ENCODE results near the gene CYTH4. TPM values are rescaled to one million over a fixed set of nuclear protein-coding genes. Genes with fewer than 3 reads are reported as not detected.
A peak's percentile ranks its signal among the peaks of the same experiment; 100 is the strongest.

The CYTH4 gene
- total and polyA plus RNA-seq, 10 of the 15 experiments (the other 5 are each of a cell fraction or from before 2014, with no cell fraction given) = 1.5 to 27.3 (median 16.9) TPM

DNA sequence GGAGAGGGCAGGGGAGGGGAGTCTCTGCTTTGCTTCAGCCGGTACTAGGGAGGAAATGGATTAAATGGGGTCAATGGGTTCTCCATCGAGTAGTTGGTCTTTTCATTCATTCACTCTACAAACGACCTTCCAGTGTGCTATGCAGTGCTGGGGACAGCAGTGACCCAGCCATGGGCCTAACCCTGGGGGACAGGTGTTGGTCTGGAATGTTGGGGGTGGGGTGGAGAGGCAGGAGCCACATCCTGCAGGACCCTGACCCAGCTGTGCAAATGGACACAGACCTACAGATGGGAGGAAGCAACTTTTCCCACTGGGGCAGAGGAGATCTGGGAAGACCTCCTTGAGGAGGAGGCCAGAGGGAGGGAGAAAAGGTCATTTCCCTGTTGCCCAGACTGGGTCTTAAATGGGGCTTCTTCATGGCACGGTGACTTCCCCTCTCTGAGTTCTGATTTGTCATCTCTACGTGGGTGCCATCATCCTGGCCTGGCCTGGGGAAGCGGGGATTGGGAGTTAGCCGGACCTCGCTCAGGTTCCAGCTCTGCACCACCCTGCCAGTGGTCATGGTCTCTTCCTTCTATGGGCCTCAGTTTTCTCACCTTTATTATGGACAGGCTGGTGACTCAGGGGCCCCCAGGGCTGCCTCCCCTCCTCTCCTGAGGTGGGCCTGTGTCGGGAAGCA lies 2.0 kb downstream of the CYTH4 start (continued):
- TF ChIP-seq, protein P1, sequence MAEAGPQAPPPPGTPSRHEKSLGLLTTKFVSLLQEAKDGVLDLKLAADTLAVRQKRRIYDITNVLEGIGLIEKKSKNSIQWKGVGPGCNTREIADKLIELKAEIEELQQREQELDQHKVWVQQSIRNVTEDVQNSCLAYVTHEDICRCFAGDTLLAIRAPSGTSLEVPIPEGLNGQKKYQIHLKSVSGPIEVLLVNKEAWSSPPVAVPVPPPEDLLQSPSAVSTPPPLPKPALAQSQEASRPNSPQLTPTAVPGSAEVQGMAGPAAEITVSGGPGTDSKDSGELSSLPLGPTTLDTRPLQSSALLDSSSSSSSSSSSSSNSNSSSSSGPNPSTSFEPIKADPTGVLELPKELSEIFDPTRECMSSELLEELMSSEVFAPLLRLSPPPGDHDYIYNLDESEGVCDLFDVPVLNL (IDR thresholded peaks at IDR 0.05; ENCODE audit: low read depth, low read length) = no peak
- TF ChIP-seq RFX5 (IDR thresholded peaks at IDR 0.05; ENCODE audit: low read depth, low read length) = no peak
- TF ChIP-seq CBX5 (IDR thresholded peaks at IDR 0.05; ENCODE audit: low read depth) = no peak
- TF ChIP-seq RELA (IDR thresholded peaks at IDR 0.05; ENCODE audit: borderline replicate concordance, partially characterized antibody) = no peak
- TF ChIP-seq BHLHE40 (IDR thresholded peaks at IDR 0.05; ENCODE audit: borderline replicate concordance in 1 of 2, low read depth in 2 of 2, low read length in 1 of 2) = no peak
- no peak for TF ChIP-seq BACH1 (IDR thresholded peaks at IDR 0.05; ENCODE audit: borderline replicate concordance)
- TF ChIP-seq ESRRA (IDR thresholded peaks at IDR 0.05; ENCODE audit: low read length) = no peak
- no peak for TF ChIP-seq RAD51 (IDR thresholded peaks at IDR 0.05)

DNA sequence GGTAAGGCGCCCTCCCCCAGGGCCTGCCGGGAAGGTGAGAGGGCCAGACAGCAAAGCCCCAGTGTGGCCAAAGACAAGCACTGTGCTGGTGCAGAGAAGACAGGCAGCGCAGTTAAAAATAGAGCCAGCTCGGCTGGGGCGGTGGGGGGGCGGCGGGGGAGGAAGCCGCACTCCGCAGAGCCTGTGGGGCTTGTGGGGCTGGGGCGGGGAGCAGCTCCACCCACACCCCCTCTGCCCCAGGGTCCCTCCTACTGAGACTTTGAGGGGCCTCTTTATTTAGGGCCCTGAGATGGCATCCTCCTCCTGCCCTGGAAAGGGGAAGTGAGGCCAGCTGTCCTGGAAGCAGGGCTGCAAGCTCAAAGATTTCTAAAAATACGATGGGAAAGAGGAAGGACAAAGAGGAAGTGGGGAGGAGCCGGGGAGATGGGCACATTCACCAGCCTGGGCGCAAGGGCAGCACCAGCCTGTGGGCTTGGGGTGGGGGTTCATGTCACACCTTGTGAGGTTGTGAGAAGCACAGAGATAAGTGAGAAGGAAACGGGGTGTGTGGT lies 2.6 kb downstream of the CYTH4 start:
- Histone ChIP-seq H3K4me1 (ENCODE audit: control insufficient read depth, insufficient read depth, low read length) (peaks cover 33% of the 10 kb centered on the region), H4K20me1 (ENCODE audit: control insufficient read depth, insufficient read depth) (no peaks in the 10 kb centered on the region; the same call in 1 of the 2 replicates), H3K9me3 (replicated peaks; ENCODE audit: control insufficient read depth, insufficient read depth, low read length) (no peaks in the 10 kb centered on the region), H3K4me2 (ENCODE audit: control insufficient read depth, insufficient read depth) (peak overlapping the region; percentile 100), H3K79me2 (ENCODE audit: control insufficient read depth, insufficient read depth, low read length) (peaks cover 18% of the 10 kb centered on the region), H3K27me3 (replicated peaks in 1 of 2; ENCODE audit: control insufficient read depth in 2 of 2, insufficient read depth in 2 of 2, low read length in 1 of 2) (no peaks in the 10 kb centered on the region), H3K36me3 (ENCODE audit: control insufficient read depth in 2 of 2, insufficient read depth in 2 of 2, low read length in 1 of 2) (no peaks in the 10 kb centered on the region), H3K27ac (ENCODE audit: control insufficient read depth, insufficient read depth) (peak overlapping the region; percentile 93), H3K4me3 (peak overlapping the region; percentile 69), H2AFZ (ENCODE audit: control insufficient read depth, low read depth, low read length) (no peak overlapping the region), H3K9ac (ENCODE audit: control insufficient read depth, insufficient read depth, low read length) (peak overlapping the region; percentile 72)
- peak; percentile 68 for DNase-seq (ENCODE audit: low read depth, low spot score)
- WGBS (ENCODE audit: insufficient coverage, insufficient replicate concordance, low lambda C conversion rate, missing lambda C conversion rate) = 2% methylated on average over 13 of the region's 14 CpGs
- peak; percentile 76 for ATAC-seq
- in situ Hi-C loops (cut with MboI) = no loop called here
- ChIA-PET POLR2A (interaction anchor here (0.6 to 3.2 kb wide), 8 partner anchors 11 to 147 kb away, joined by 3 to 12 read pairs (median 4); no protein-coding TSS in a partner anchor), RAD21 (ENCODE audit: unreplicated experiment) (interaction anchor here (0.7 to 3.2 kb wide), 8 partner anchors 16 to 123 kb away, joined by 3 to 17 read pairs (median 4); no protein-coding TSS in a partner anchor), SMC1A (ENCODE audit: uncharacterized antibody, unreplicated experiment) (interaction anchor here (0.9 to 4.5 kb wide), 11 partner anchors 12 to 85 kb away, joined by 3 to 22 read pairs (median 3); partner anchors contain the start of gene RAC2), CTCF (interaction anchor here (0.8 to 11.1 kb wide), 9 partner anchors 14 to 240 kb away, joined by 3 to 124 read pairs (median 4); no protein-coding TSS in a partner anchor)
- intact Hi-C loops (cut with micrococcal nuclease; ENCODE audit: unreplicated experiment) = loop anchor here (1.0 kb wide), 1 partner anchor 21 kb away; no protein-coding TSS in a partner anchor
- FAIRE-seq = no peak
- no TSS peak for BruUV-seq (replicated peaks)
- no peak for TF ChIP-seq KDM1A (IDR thresholded peaks at IDR 0.05; ENCODE audit: borderline replicate concordance)
- no peak for TF ChIP-seq PAX5 (IDR thresholded peaks at IDR 0.05; ENCODE audit: borderline replicate concordance, low read depth, low read length)
- no peak for TF ChIP-seq ESRRA (IDR thresholded peaks at IDR 0.05; ENCODE audit: low read length)
- no peak for TF ChIP-seq RFX5 (IDR thresholded peaks at IDR 0.05; ENCODE audit: low read depth, low read length)
- TF ChIP-seq NFIC (IDR thresholded peaks at IDR 0.05; ENCODE audit: low read depth, low read length) = no peak
- peak; percentile 94 for TF ChIP-seq EED (IDR thresholded peaks at IDR 0.05; ENCODE audit: low read depth)
- no peak for TF ChIP-seq YY1 (IDR thresholded peaks at IDR 0.05; ENCODE audit: low read depth, low read length)
- TF ChIP-seq, protein P2, sequence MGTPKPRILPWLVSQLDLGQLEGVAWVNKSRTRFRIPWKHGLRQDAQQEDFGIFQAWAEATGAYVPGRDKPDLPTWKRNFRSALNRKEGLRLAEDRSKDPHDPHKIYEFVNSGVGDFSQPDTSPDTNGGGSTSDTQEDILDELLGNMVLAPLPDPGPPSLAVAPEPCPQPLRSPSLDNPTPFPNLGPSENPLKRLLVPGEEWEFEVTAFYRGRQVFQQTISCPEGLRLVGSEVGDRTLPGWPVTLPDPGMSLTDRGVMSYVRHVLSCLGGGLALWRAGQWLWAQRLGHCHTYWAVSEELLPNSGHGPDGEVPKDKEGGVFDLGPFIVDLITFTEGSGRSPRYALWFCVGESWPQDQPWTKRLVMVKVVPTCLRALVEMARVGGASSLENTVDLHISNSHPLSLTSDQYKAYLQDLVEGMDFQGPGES (IDR thresholded peaks at IDR 0.05) = no peak
- TF ChIP-seq SMC3 (IDR thresholded peaks at IDR 0.05; ENCODE audit: borderline replicate concordance, low read length) = no peak
- TF ChIP-seq ZSCAN29 (IDR thresholded peaks at IDR 0.05) = no peak
- TF ChIP-seq SREBF2 (IDR thresholded peaks at IDR 0.05; ENCODE audit: low read length) = no peak
- no peak for TF ChIP-seq CEBPB (IDR thresholded peaks at IDR 0.05; ENCODE audit: borderline replicate concordance in 1 of 2, low read depth in 2 of 2, low read length in 2 of 2)
- no peak for TF ChIP-seq POLR2AphosphoS2 (IDR thresholded peaks at IDR 0.05; ENCODE audit: low read depth, low read length)
- TF ChIP-seq TCF12 (IDR thresholded peaks at IDR 0.05; ENCODE audit: low read depth, low read length) = 0 out of 2 replicates have a peak, but pooled peaks have one; percentile 25
- peak; percentile 36 to 43; a peak in 3 of 4 replicates for TF ChIP-seq BHLHE40 (IDR thresholded peaks at IDR 0.05; ENCODE audit: borderline replicate concordance in 1 of 2, low read depth in 2 of 2, low read length in 1 of 2)
- no peak for TF ChIP-seq NR2C1 (IDR thresholded peaks at IDR 0.05)

Measured in GM12878 (cell line).